ENCODE results near the gene SLC6A4.

The SLC6A4 gene

GRCh38 chr17:30239089-30239462 is 3.6 kb upstream of the SLC6A4 start:
- no peak for TF ChIP-seq ZNF274 (IDR thresholded peaks at IDR 0.05; ENCODE audit: low read depth, low read length)
- TF ChIP-seq SUZ12 (IDR thresholded peaks at IDR 0.05; ENCODE audit: extremely low read depth, insufficient read depth, insufficient read length) = no peak
- no peak for TF ChIP-seq YY1 (IDR thresholded peaks at IDR 0.05; ENCODE audit: insufficient read depth, insufficient read length)
- Histone ChIP-seq H3K9ac (ENCODE audit: insufficient read length, low read depth) (no peak overlapping the region), H3K4me3 (ENCODE audit: insufficient read length, low read depth) (no peak overlapping the region), H3K27me3 (ENCODE audit: insufficient read depth, insufficient read length) (peaks cover 56% of the 10 kb centered on the region), H3K4me1 (ENCODE audit: insufficient read depth, insufficient read length) (peaks cover 9% of the 10 kb centered on the region), H3K36me3 (ENCODE audit: insufficient read depth, insufficient read length, low read length) (no peaks in the 10 kb centered on the region), H3K9me3 (ENCODE audit: insufficient read depth, low read length) (peaks cover 8% of the 10 kb centered on the region; the same call in 1 of the 2 replicates)
- DNase-seq (ENCODE audit: low read depth, low spot score) = no peak

- TF ChIP-seq YY1 (IDR thresholded peaks at IDR 0.05; ENCODE audit: insufficient read depth, insufficient read length) = no peak
- no peak for TF ChIP-seq ZNF274 (IDR thresholded peaks at IDR 0.05; ENCODE audit: low read depth, low read length)
- no peak for TF ChIP-seq SUZ12 (IDR thresholded peaks at IDR 0.05; ENCODE audit: extremely low read depth, insufficient read depth, insufficient read length)
- DNase-seq (ENCODE audit: low read depth, low spot score) = no peak
- H3K4me1 ChIP-seq (ENCODE audit: insufficient read depth, insufficient read length) = peaks cover 9% of the 10 kb centered on the region
- H3K27me3 ChIP-seq (ENCODE audit: insufficient read depth, insufficient read length) = peaks cover 61% of the 10 kb centered on the region
- H3K4me3 ChIP-seq (ENCODE audit: insufficient read length, low read depth) = peak overlapping the region; percentile 8
- H3K36me3 ChIP-seq (ENCODE audit: insufficient read depth, insufficient read length, low read length) = no peaks in the 10 kb centered on the region
- H3K9ac ChIP-seq (ENCODE audit: insufficient read length, low read depth) = peak overlapping the region; percentile 2
- peaks cover 8% of the 10 kb centered on the region; the same call in 1 of the 2 replicates for H3K9me3 ChIP-seq (ENCODE audit: insufficient read depth, low read length)
These were observed 3.0 kb upstream of the SLC6A4 start for GRCh38 chr17:30238387-30239088.

- Histone ChIP-seq H3K9ac (ENCODE audit: insufficient read length, low read depth) (no peak overlapping the region), H3K4me1 (ENCODE audit: insufficient read depth, insufficient read length) (peaks cover 9% of the 10 kb centered on the region), H3K36me3 (ENCODE audit: insufficient read depth, insufficient read length, low read length) (no peaks in the 10 kb centered on the region), H3K27me3 (ENCODE audit: insufficient read depth, insufficient read length) (peaks cover 67% of the 10 kb centered on the region), H3K4me3 (ENCODE audit: insufficient read length, low read depth) (no peak overlapping the region), H3K9me3 (ENCODE audit: insufficient read depth, low read length) (peaks cover 8% of the 10 kb centered on the region; the same call in 1 of the 2 replicates)
- no peak for TF ChIP-seq ZNF274 (IDR thresholded peaks at IDR 0.05; ENCODE audit: low read depth, low read length)
- no peak for TF ChIP-seq YY1 (IDR thresholded peaks at IDR 0.05; ENCODE audit: insufficient read depth, insufficient read length)
- no peak for TF ChIP-seq SUZ12 (IDR thresholded peaks at IDR 0.05; ENCODE audit: extremely low read depth, insufficient read depth, insufficient read length)
- DNase-seq (ENCODE audit: low read depth, low spot score) = no peak
These were observed 2.5 kb upstream of the SLC6A4 start for GRCh38 chr17:30238003-30238344.

DNA sequence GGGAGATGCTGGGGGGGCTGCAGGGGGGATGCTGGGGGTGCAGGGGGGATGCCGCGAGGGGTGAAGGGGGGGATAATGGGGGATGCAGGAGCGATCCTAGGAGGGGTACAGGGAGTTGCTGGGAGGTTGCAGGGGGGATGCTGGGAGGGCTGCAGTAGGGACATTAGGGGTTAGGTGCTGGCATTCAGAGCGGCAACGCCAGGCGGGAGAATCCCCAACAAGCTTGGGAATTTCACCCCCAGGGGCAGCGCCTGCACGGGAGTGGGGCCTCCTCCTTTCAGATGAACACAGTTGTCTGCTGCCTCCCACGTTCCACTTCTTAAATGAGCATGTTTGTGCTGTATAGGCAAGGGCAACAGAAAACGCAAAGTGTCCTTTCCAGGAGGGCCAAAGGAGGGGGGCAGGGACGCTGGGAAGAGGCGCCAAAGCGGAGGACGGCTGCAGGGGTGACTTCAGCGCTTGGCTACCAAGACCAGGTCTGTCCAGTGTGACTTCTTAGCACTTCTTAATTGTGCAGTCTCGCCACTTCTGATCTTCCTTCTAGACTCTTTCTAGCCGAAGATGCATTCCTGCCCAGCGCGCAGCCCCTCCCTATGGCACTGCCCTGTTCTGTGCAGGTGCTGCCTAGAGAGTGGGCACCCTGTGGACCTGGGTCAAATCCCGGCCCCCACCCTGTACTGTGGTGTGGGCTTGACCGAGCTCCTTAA is 2.0 kb upstream of the SLC6A4 start:
- no peaks in the 10 kb centered on the region for H3K36me3 ChIP-seq (ENCODE audit: insufficient read depth, insufficient read length, low read length)
- H3K27me3 ChIP-seq (ENCODE audit: insufficient read depth, insufficient read length) = peaks cover 69% of the 10 kb centered on the region
- peaks cover 8% of the 10 kb centered on the region; the same call in 1 of the 2 replicates for H3K9me3 ChIP-seq (ENCODE audit: insufficient read depth, low read length)
- no peak for DNase-seq (ENCODE audit: low read depth, low spot score)
- no peak overlapping the region for H3K9ac ChIP-seq (ENCODE audit: insufficient read length, low read depth)
- TF ChIP-seq YY1 (IDR thresholded peaks at IDR 0.05; ENCODE audit: insufficient read depth, insufficient read length) = no peak
- TF ChIP-seq ZNF274 (IDR thresholded peaks at IDR 0.05; ENCODE audit: low read depth, low read length) = no peak
- no peak for TF ChIP-seq SUZ12 (IDR thresholded peaks at IDR 0.05; ENCODE audit: extremely low read depth, insufficient read depth, insufficient read length)
- H3K4me3 ChIP-seq (ENCODE audit: insufficient read length, low read depth) = no peak overlapping the region
- peaks cover 9% of the 10 kb centered on the region for H3K4me1 ChIP-seq (ENCODE audit: insufficient read depth, insufficient read length)

DNA sequence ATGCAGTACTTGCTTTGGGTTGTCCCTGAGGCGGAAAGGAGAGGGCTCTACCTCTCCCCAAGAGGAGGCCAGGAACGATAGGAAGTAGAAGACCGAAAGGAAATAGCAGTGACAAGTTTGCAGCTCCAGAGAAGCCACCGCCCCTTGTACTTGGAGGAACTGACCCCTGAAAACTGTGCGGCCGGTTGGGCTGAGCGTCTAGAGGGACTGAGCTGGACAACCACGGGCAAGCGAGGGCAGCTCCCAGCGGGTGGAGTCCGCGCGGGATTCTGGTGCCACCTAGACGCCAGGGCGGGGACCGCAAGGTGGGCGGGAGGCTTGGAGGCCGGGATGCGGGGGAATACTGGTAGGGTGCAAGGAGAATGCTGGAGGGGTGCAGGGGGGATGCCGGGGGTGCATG is 1.3 kb upstream of the SLC6A4 start:
- Histone ChIP-seq H3K4me1 (ENCODE audit: insufficient read depth, insufficient read length) (peaks cover 9% of the 10 kb centered on the region), H3K4me3 (ENCODE audit: insufficient read length, low read depth) (no peak overlapping the region), H3K9ac (ENCODE audit: insufficient read length, low read depth) (no peak overlapping the region), H3K9me3 (ENCODE audit: insufficient read depth, low read length) (peaks cover 8% of the 10 kb centered on the region; the same call in 1 of the 2 replicates), H3K36me3 (ENCODE audit: insufficient read depth, insufficient read length, low read length) (no peaks in the 10 kb centered on the region), H3K27me3 (ENCODE audit: insufficient read depth, insufficient read length) (peaks cover 69% of the 10 kb centered on the region)
- DNase-seq (ENCODE audit: low read depth, low spot score) = no peak
- TF ChIP-seq ZNF274 (IDR thresholded peaks at IDR 0.05; ENCODE audit: low read depth, low read length) (no peak), SUZ12 (IDR thresholded peaks at IDR 0.05; ENCODE audit: extremely low read depth, insufficient read depth, insufficient read length) (no peak), YY1 (IDR thresholded peaks at IDR 0.05; ENCODE audit: insufficient read depth, insufficient read length) (no peak)

DNA sequence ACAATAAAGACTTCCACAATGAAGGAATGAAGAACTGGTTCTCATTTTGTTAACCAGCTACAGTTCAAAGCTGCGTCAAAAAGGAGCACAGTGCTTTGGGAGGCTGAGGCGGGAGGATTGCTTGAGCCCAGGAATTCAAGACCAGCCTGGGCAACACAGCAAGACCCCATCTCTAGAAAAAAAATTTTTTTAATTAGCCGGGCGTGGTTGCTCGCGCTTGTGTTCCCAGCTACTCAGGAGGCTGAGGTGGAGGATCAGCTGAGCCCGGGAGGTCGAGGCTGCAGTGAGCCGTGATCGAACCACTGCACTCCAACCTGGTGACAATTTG is 764 bp upstream of the SLC6A4 start:
- H3K4me3 ChIP-seq (ENCODE audit: insufficient read length, low read depth) = no peak overlapping the region
- no peak overlapping the region for H3K9ac ChIP-seq (ENCODE audit: insufficient read length, low read depth)
- H3K4me1 ChIP-seq (ENCODE audit: insufficient read depth, insufficient read length) = peaks cover 9% of the 10 kb centered on the region
- peaks cover 8% of the 10 kb centered on the region; the same call in 1 of the 2 replicates for H3K9me3 ChIP-seq (ENCODE audit: insufficient read depth, low read length)
- no peaks in the 10 kb centered on the region for H3K36me3 ChIP-seq (ENCODE audit: insufficient read depth, insufficient read length, low read length)
- DNase-seq (ENCODE audit: low read depth, low spot score) = no peak
- no peak for TF ChIP-seq ZNF274 (IDR thresholded peaks at IDR 0.05; ENCODE audit: low read depth, low read length)
- no peak for TF ChIP-seq SUZ12 (IDR thresholded peaks at IDR 0.05; ENCODE audit: extremely low read depth, insufficient read depth, insufficient read length)
- TF ChIP-seq YY1 (IDR thresholded peaks at IDR 0.05; ENCODE audit: insufficient read depth, insufficient read length) = no peak
- H3K27me3 ChIP-seq (ENCODE audit: insufficient read depth, insufficient read length) = peaks cover 69% of the 10 kb centered on the region

GRCh38 chr17:30234964-30235363 is 533 bp downstream of the SLC6A4 start:
- Histone ChIP-seq H3K36me3 (ENCODE audit: insufficient read depth, insufficient read length, low read length) (no peaks in the 10 kb centered on the region), H3K9me3 (ENCODE audit: insufficient read depth, low read length) (peaks cover 3% of the 10 kb centered on the region; the same call in 1 of the 2 replicates), H3K4me3 (ENCODE audit: insufficient read length, low read depth) (no peak overlapping the region), H3K27me3 (ENCODE audit: insufficient read depth, insufficient read length) (peaks cover 66% of the 10 kb centered on the region), H3K9ac (ENCODE audit: insufficient read length, low read depth) (no peak overlapping the region), H3K4me1 (ENCODE audit: insufficient read depth, insufficient read length) (peaks cover 9% of the 10 kb centered on the region)
- no peak for DNase-seq (ENCODE audit: low read depth, low spot score)
- TF ChIP-seq SUZ12 (IDR thresholded peaks at IDR 0.05; ENCODE audit: extremely low read depth, insufficient read depth, insufficient read length) = no peak
- TF ChIP-seq YY1 (IDR thresholded peaks at IDR 0.05; ENCODE audit: insufficient read depth, insufficient read length) = no peak
- TF ChIP-seq ZNF274 (IDR thresholded peaks at IDR 0.05; ENCODE audit: low read depth, low read length) = no peak
